Measurements from ENCODE around the gene SNPH. TPM values are rescaled to one million over a fixed set of nuclear protein-coding genes. Genes with fewer than 3 reads are reported as not detected.

Gene SNPH
- total and polyA plus RNA-seq, 4 donors, result 1.2 to 3.3 (median 2.1) TPM

GRCh38 chr20:1267161-1267560 lies 1.1 kb downstream of the SNPH start:
- Histone ChIP-seq H3K4me3 (no peak overlapping the region), H3K27ac (ENCODE audit: low read depth in 1 of 2, low read length in 1 of 2) (no peak overlapping the region), H3K27me3 (ENCODE audit: control insufficient read depth in 3 of 3, insufficient read depth in 3 of 3, low read length in 2 of 3) (peaks cover 0 to 2% (median 0%) of the 10 kb centered on the region in 3 donors), H3K9ac (ENCODE audit: insufficient read depth in 1 of 2, low read length in 2 of 2) (no peak overlapping the region), H3K4me1 (ENCODE audit: control insufficient read depth in 5 of 5, insufficient read depth in 5 of 5, low read length in 5 of 5) (peaks cover 0 to 16% (median 0%) of the 10 kb centered on the region in 5 donors), H3K36me3 (ENCODE audit: control insufficient read depth in 4 of 4, insufficient read depth in 4 of 4, low read length in 4 of 4) (peaks cover 0 to 1% (median 0%) of the 10 kb centered on the region in 4 donors), H3K9me3 (ENCODE audit: control insufficient read depth in 4 of 4, insufficient read depth in 3 of 4, low read length in 3 of 4) (peaks cover 0 to 2% (median 0%) of the 10 kb centered on the region in 4 donors)
- ATAC-seq (ENCODE audit: insufficient read depth, low FRiP score) (no peak), DNase-seq (no peak)
- 78 to 85% methylated on average over 8 of the region's 8 CpGs for WGBS, 2 donors
- no peak for TF ChIP-seq CTCF (IDR thresholded peaks at IDR 0.05; ENCODE audit: control extremely low read depth, extremely low read depth)

GRCh38 chr20:1267809-1268374 lies 1.8 kb downstream of the SNPH start:
- DNase-seq (no peak), ATAC-seq (ENCODE audit: insufficient read depth, low FRiP score) (no peak)
- H3K27me3 ChIP-seq (ENCODE audit: control insufficient read depth in 3 of 3, insufficient read depth in 3 of 3, low read length in 2 of 3), result peaks cover 0 to 2% (median 0%) of the 10 kb centered on the region in 3 donors
- WGBS, 2 donors, result 98 to 99% methylated on average over 3 of the region's 3 CpGs
- no peak overlapping the region for H3K27ac ChIP-seq (ENCODE audit: low read depth in 1 of 2, low read length in 1 of 2)
- peaks cover 0 to 1% (median 0%) of the 10 kb centered on the region in 4 donors for H3K36me3 ChIP-seq (ENCODE audit: control insufficient read depth in 4 of 4, insufficient read depth in 4 of 4, low read length in 4 of 4)
- H3K9ac ChIP-seq (ENCODE audit: insufficient read depth in 1 of 2, low read length in 2 of 2), result no peak overlapping the region
- peaks cover 0 to 16% (median 2%) of the 10 kb centered on the region in 5 donors for H3K4me1 ChIP-seq (ENCODE audit: control insufficient read depth in 5 of 5, insufficient read depth in 5 of 5, low read length in 5 of 5)
- no peak for TF ChIP-seq CTCF (IDR thresholded peaks at IDR 0.05; ENCODE audit: control extremely low read depth, extremely low read depth)
- H3K9me3 ChIP-seq (ENCODE audit: control insufficient read depth in 4 of 4, insufficient read depth in 3 of 4, low read length in 3 of 4), result peaks cover 0 to 2% (median 0%) of the 10 kb centered on the region in 4 donors
- no peak overlapping the region for H3K4me3 ChIP-seq

- peaks cover 0 to 12% (median 2%) of the 10 kb centered on the region in 5 donors for H3K4me1 ChIP-seq (ENCODE audit: control insufficient read depth in 5 of 5, insufficient read depth in 5 of 5, low read length in 5 of 5)
- DNase-seq (no peak), ATAC-seq (ENCODE audit: insufficient read depth, low FRiP score) (no peak)
- no peak overlapping the region for H3K27ac ChIP-seq (ENCODE audit: low read depth in 1 of 2, low read length in 1 of 2)
- no peak overlapping the region for H3K9ac ChIP-seq (ENCODE audit: insufficient read depth in 1 of 2, low read length in 2 of 2)
- peaks cover 0 to 1% (median 0%) of the 10 kb centered on the region in 4 donors for H3K36me3 ChIP-seq (ENCODE audit: control insufficient read depth in 4 of 4, insufficient read depth in 4 of 4, low read length in 4 of 4)
- peaks cover 0 to 2% (median 0%) of the 10 kb centered on the region in 3 donors for H3K27me3 ChIP-seq (ENCODE audit: control insufficient read depth in 3 of 3, insufficient read depth in 3 of 3, low read length in 2 of 3)
- 94 to 95% methylated on average over 8 of the region's 8 CpGs for whole genome bisulfite sequencing, 2 donors
- TF ChIP-seq CTCF (IDR thresholded peaks at IDR 0.05; ENCODE audit: control extremely low read depth, extremely low read depth), result no peak
- H3K4me3 ChIP-seq, result no peak overlapping the region
- H3K9me3 ChIP-seq (ENCODE audit: control insufficient read depth in 4 of 4, insufficient read depth in 3 of 4, low read length in 3 of 4), result peaks cover 0 to 2% (median 0%) of the 10 kb centered on the region in 4 donors
These were observed 3.1 kb downstream of the SNPH start for GRCh38 chr20:1269235-1269634.
